ENCODE data around the gene NBAS.
"Not testable (repeated sequence)": the region's sequence is repeated elsewhere in the genome, so short reads cannot be mapped to it uniquely, and the experiment has no call there.

NBAS gene

GRCh38 chr2:15404511-15404910 is 156.6 kb downstream of the NBAS start:
- DNase-seq: not testable (repeated sequence)

- DNase-seq: no peak
Measured at GRCh38 chr2:15400240-15400826, 160.8 kb downstream of the NBAS start.

DNA sequence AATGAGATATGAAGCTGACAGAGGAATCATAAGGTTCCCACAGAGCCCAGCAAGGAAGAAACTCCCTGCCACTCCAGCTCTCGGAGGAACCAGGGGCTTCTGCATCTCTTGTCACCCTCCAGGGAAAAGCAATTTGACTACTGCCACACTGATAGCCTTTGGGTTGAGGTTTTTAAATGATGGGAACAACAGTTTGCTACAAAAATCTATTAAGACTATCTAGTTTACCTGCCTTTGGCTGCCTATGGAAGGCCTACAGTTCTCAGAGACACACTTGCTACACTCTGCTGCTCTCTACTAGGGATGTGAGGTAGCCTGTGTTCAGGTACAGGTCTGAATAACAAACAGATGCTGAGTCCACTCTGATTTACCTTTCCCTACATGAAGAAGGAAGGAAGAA is 161.9 kb downstream of the NBAS start:
- DNase-seq: no peak

DNA sequence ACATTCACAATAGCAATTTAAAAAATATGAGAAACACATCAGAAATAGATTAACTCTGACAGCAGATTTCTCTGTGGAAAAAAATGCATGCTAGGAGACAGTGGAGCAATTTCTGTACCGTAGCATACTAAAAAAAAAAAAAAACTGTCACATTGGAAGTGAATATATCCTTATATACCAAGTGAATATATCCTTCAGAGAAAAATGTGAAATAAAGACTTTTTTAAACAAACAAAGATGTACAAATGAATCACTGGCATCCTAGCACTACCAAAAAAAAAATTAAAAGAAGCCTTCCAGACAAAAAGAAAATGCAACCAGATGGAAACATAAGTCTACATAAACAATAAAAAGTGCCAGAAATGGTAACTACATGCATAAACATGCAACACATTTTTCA is 169.4 kb downstream of the NBAS start:
- peak; percentile 2 for DNase-seq

- peak; percentile 12 for DNase-seq
Measured at GRCh38 chr2:15389895-15390294, 171.2 kb downstream of the NBAS start.

DNA sequence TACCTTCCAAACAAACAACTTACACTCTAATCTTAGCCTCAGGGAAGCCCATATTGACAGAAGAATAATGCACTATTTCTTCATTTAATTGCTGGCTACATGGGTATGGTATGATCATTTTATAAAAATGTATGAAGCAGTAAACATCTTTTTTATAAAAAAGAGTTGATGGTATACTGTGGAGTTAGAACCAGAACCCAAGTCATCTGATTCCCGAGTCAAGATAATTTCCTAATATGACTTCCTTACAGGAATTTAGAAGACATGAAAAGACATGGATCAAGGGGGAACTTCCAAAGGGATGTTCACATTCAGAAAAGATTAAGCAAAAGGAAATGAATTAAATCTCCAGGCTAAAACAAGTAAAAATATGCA is 171.8 kb downstream of the NBAS start:
- no peak for DNase-seq

DNA sequence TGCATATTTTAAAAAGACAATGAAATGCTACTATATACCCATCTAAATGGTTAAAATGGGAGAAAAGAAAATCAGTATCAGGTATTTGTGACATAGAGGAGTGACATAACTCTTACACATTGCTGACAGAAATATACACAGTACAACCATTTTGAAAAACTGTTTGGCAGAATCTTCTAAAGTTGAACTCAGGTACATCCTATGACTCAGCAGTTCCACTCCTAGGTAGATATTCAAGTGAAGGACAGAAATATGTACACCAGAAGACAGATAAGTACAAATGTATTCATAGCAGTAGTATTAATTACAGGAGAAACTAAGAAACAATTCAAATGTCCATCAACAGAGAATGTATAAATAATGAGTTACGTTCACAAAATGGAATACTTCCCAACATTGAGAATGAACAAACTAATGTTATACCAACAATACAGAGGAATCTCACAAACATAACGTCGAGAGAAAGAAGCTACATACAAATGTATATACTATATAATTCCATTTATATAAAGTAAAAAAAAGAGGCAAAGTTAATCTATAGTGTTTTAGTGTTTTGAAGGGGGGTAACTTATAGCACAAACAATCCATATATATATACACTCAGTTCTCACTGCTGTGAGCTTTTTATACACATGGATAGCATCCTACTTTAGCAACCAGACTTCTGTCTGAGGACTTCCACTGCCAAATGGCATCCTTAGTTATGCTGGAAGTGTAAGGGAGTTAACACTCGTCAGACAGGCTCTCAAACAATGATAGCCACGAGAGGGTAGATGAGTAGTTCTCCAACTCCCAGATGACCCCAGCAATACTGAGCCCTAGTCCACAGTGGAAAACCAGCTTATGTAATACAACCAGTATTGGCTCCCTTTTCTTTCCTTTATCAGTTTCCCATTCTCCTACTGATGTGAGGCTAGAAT is 172.5 kb downstream of the NBAS start:
- no peak for DNase-seq

DNA sequence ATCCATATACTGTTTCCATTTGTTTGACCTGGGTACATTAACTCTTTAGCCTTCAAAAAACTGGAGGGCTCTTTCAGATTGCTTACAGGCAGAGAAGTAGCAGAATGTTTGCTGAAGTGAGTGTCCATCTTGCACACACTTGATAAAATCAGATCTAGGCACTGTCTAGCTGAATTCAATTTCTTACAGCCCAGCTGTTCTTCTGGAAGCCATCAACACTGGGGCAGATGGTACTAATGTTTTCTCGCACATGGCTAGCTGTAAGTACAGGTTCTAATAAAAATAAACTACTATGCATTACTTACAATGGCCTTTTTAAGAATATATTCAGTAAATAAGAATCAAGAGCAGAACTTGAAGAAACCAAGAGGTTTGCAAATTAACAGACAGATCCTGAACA is 175.9 kb downstream of the NBAS start:
- peak; percentile 4 for DNase-seq

DNA sequence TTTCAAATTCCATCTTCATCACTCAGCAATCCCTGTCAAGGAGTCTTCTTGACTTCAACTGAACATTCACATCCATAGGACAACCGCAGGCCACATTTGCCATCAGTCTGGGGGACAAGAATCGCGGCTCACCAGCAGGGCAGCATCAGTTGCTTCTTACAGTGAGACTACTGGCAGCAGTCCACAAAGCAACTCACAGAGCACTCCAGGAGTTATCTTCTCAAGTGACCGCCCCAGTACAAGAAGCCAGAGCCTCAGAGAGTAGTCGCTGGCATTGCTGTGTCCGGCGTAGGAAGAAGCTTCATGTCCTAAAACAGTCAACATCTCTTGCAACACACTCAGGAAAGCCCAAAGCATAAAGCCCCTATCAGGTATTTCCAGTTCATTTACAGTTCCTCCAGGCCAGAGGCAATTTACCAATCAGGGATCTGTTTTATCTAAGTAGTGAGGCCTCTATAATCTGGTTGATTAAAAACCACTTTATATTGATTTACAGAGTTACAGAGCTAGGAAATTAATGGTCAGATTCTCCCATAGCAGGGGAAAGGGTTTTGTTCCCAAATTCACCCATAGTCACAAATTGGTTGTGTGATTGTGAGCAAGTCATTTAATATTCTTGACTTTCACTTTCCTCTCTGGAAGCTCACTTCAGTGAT is 177.3 kb downstream of the NBAS start:
- no peak for DNase-seq

GRCh38 chr2:15378148-15378908 is 182.8 kb downstream of the NBAS start:
- DNase-seq: no peak

- DNase-seq: no peak
Measured at GRCh38 chr2:15377202-15377601, 183.9 kb downstream of the NBAS start.

DNA sequence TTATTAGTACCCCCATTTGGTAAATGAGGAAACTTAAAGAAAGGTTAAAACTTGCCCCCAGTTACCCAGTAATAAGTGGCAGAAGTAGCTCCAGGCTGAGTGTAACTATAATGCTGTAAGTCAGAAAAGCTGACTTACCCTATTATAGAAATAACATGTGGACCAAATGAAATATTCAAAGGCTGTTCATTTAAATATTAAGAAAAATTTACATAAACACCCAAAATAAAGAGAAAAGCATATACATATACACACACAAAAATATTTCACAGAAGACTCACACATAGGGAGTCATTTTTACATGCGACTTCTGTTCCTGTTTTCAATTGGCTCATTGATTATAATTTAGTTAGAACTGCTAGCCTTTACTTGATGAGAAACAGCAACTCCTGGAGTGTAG is 189.1 kb downstream of the NBAS start:
- no peak for DNase-seq

DNA sequence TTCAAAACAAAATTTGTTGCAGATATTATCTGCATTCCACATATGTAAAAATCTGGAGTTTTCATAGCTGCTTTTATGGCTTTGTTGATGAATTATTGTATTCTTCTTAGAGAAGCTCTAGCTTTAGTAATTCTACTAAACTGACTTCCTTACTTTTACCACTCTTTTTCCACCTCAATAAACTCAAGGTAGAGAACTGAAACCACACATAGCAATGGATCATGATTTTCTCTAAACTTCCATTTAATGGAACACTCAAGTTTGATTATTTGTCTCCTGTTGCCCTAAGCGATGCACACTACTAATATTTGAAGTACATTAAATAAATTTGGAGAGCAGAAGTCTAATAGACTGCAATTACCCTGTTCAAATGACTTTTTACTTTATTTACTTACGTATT is 192.0 kb downstream of the NBAS start:
- no peak for DNase-seq

GRCh38 chr2:15367715-15368114 is 193.4 kb downstream of the NBAS start:
- DNase-seq: no peak

DNA sequence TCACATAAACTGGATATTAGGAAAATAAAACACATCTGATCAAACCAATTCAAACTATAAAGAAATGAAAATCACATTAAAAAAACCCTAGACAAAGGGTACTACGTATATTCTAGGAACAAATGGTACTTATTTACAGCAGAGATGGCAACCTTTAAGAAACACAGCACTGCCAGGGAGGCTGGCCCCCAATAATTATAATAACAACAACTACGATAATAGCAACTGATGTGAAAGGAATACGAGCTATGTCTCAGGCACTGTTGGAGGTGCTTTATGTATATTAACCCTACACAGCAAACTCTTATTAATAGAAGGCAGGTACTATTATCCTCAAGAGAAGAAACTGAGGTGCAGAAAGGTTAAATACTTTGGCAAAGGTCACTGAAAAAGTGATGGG is 193.9 kb downstream of the NBAS start:
- no peak for DNase-seq

DNA sequence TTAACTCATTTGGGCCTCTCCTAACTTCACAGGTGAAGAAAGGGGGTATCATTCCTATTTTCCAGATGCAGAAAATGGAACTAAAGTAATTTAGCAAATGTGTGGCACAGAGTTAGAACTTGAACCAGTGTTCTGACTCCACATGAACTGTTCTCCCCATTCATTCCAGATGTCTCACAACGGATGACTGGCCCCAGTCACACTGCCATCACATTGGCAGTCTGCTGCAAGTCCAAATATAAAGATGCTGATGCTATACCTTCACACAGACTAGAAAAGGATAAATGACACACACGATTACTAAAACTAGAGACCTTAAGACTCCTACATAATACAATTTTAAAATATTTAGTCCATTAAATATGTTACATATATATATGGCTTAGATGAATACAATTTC is 195.7 kb downstream of the NBAS start:
- DNase-seq: no peak

DNA sequence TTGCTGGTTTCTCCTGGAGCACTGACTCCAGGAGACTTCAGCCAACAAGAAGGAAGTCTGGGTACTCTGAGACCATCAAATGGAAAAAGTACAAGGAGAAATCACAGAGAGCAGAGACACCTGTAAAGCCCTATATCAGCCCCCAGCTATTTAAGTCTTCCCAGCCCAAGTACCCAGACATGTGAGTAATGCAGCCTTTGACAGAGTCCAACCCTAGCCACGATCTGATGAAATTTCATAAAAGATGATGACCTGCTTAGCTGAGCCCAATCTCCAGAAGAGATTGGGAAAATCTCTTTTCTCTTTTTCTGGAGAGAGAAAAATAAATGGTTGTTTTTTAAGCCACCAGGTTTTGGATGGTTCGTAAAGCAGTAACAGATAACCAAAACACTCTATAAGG is 196.6 kb downstream of the NBAS start:
- DNase-seq: no peak

DNA sequence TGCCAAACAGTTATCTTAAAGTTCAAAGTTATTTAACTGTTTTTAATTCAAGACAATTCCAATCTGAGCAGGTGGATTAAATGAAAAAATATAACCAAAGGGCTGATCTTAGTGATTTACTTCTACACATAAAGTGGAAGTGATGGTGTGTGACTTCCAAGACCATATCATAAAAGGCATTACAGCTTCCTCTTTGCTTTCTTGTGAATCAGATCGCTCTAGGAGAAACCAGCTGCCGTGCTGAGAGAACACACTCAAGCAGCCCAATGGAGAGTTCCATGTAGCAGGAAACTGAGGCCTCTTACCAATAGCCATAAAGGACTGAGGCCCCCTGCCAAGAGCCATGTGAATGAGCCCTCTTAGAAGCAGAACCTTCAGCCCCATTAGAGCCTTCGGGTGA is 197.4 kb downstream of the NBAS start:
- DNase-seq: no peak

DNA sequence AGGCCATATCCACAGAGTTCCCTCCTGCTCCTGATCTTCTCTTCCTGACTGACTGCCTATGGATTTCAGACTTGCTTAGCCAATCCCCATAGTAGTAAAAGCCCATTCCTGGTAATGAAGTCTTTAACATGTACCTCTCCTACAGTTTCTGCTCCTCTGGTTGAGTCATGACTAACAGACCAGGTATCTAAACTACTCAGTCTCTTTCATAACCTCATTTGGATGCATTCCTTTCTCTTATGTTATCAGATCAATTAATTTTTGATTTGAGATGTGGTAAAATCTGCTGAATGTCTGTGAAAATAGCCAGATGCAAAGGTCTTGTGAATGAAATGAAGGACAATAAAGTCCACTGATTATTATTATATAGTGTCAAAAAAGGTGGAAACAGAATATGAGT is 198.0 kb downstream of the NBAS start:
- no peak for DNase-seq

- DNase-seq: no peak
Measured at GRCh38 chr2:15359716-15360531, 201.2 kb downstream of the NBAS start.

- no peak for DNase-seq
Measured at GRCh38 chr2:15357922-15358321, 203.2 kb downstream of the NBAS start.

DNA sequence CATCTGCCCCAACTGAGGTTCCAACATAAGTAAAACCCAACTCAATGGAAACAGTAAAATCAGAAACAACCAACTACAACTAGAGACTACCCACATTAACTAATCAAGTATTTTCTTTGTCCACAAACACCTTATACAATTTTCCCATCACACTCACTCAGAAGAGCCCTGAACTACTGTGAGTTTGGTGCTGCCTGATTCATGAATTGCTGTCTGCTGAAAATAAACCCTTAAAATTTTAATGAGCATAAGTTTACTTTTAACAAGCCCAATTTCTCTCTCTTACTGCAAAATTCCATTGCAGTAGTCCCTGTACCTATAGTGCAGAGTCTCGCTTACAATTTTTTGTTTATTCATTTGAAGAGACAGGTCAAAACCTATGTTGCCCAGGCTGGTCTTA is 203.9 kb downstream of the NBAS start:
- no peak for DNase-seq

All from eye (tissue), 1 donor.